GM19351 (cell line): ENCODE results near the gene SLC25A38.
"Not testable (repeated sequence)": the region's sequence is repeated elsewhere in the genome, so short reads cannot be mapped to it uniquely, and the experiment has no call there.

ENCODE experiments used
- ATAC-seq: cut with Tn5 transposase; IDR thresholded peaks from one replicate; pipeline ENCODE4 v1.9.1; 2021; ENCODE audit warnings: mild to moderate bottlenecking, moderate library complexity; ENCODE audit not compliant: unreplicated experiment

Gene SLC25A38

GRCh38 chr3:39383045-39383880, at the start of gene SLC25A38:
Gene SLC25A38 (plus strand): TSS chr3:39383370. CDS start chr3:39383725, 355 bp downstream.
- ATAC-seq, result peak; percentile 73

- ATAC-seq, result no peak
These were observed 49.6 kb upstream of the SLC25A38 start for GRCh38 chr3:39333607-39334006.

DNA sequence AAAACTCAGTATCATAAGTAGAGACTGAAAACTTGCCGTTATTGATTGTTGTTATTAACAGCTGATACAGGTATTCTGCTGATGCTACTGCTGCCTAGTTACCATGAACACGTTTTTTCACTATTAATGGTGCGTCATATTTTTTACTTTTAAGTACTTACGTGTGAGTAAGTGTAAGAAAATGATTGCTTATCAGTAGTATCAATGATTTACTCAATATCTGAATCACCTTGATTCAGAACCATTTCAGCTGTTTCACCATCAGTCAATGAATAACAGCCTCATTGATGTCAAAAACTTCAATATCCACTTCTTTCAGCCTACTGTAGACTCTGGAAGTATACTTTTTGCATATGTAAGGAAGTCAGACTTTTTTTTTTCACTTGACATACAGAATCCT, 49.0 kb upstream of the SLC25A38 start:
- ATAC-seq, result no peak

DNA sequence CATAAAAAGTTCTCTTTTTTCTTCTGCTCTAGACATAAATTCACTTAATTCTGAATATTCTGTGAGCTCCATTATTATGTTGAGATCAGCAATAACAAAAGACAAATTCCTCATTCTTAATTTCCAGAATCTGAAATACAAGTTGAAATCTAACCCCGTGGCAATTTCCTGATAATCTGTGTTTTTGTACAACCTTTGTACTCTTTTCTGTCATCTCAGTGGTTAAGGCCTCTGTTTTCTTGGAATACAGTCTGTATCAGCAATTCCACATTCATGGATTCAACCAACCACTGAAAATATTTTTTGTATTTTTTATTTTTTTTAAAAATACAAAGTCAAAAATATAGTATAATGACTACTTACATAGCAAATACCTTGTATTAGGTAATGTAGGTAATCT, 45.0 kb upstream of the SLC25A38 start:
- ATAC-seq, result no peak

DNA sequence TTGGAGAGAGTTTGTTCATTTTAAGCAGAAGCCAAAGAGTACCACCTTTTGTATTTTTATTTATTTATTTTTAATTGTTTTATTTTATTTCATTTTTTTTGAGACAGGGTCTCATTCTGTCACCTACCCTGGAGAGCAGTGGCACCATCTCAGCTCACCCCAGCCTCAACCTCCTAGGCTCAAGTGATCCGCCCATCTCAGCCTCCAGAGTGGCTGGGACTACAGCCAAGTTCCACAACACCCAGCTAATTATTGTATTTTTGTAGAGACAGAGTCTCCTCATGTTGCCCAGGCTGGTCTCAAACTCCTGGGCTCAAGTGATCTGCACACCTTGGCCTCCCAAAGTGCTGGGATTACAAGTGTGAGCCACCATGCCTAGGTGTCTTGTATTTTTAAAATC, 44.1 kb upstream of the SLC25A38 start:
- ATAC-seq, result no peak

- no peak for ATAC-seq
These were observed 40.0 kb upstream of the SLC25A38 start for GRCh38 chr3:39343076-39343717.

DNA sequence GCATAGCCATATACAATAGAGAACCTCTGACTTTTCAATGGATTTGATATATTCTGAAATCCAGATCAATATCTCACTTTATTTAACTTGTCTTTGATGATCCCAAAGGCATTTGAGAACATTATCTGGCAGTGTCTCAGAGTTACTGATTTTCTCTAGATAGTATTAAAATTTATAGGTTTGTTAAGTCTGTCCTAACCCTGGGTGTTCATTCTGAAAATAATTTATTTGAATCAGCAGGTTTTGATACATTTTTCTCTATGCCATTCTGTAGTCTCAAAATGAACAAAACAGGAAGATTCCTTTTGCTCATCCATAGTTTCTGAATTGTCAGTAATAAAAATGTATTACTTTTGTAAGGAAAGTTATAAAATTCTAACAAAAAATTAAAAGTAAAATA, 39.4 kb upstream of the SLC25A38 start:
- ATAC-seq, result no peak

GRCh38 chr3:39344746-39345344, 38.3 kb upstream of the SLC25A38 start:
- no peak for ATAC-seq

DNA sequence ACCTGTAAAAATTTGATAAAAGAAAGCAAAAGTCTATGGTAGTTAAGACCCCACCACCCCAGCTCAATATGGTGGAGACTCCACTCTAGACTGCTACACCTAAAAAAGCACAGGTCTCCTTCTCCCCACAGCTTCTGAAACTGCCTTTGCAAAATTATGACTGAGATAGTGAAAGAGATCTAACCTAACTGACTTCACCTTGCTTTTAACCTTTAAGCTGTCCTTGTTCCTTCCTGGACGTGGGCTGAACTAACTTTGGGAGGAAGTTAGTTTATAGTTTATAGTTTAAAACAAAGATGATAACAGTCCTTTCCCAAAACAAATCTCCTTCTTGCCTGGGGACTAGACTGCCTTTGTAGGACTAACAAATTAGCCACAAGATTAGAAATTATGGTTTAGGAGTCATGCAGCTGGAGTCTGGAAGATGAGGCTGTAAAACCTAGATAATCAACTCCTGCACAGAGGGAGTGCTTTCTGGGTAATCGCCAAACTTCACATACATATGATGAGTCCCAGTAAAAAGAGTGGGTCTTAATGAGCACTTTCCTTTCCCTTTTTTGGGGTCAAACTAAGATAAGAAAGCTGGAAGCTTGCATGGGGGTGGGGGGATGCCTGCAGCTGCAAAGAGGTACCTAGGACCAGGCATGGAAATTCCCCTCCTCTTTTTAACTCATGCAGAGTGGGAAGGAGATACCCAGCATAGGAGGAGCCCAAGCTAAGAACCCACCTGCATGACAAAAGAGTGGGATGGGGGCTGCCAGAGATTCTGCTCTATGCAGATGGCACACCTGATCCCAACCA, 36.2 kb upstream of the SLC25A38 start:
- peak; percentile 93 for ATAC-seq

- no peak for ATAC-seq
These were observed 35.6 kb upstream of the SLC25A38 start for GRCh38 chr3:39347586-39347876.

DNA sequence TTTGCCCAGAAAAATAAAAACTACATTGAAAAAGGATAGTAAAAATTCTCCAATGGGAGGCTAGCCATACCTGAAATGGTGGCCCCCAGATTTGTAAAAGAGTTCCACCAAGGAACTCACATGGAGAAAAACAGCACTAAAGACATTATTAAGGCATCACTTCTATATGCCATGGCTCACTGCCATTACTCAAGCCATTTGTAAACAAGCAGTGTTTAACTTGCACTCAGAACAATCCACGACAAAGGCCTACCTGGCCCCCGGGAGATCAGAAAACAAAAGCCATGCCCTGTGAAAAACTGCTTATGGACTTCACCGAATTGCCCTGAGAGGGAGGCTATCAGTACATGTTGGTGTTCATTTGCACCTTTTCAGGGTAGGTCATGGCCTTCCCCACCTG, 34.1 kb upstream of the SLC25A38 start:
- no peak for ATAC-seq

GRCh38 chr3:39350714-39351113, 32.5 kb upstream of the SLC25A38 start:
- ATAC-seq, result no peak

- ATAC-seq, result not testable (repeated sequence)
These were observed 32.0 kb upstream of the SLC25A38 start for GRCh38 chr3:39351134-39351533.

DNA sequence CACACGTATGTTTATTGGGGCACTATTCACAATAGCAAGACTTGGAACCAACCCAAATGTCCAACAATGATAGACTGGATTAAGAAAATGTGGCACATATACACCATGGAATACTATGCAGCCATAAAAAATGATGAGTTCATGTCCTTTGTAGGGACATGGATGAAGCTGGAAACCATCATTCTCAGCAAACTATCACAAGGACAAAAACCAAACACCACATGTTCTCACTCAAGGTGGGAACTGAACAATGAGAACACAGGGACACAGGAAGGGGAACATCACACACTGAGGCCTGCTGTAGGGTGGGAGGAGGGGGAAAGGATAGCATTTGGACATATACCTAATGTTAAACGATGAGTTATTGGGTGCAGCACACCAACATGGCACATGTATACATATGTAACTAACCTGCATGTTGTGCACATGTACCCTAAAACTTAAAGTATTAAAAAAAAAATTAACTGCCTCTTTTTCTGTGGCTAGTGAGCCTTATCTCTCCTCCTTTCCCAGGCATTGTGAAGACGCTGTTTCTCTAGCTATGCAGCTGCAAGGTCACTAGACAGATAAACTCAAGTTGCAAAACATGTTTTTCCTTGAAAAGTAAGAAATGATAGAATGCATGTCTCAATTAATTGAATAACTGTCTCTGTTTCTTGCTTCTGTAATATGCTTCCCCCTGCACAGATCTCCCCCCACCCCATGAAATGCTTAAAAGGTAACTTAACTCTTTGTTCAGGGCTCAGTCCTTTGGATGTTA, 29.8 kb upstream of the SLC25A38 start:
- not testable (repeated sequence) for ATAC-seq

DNA sequence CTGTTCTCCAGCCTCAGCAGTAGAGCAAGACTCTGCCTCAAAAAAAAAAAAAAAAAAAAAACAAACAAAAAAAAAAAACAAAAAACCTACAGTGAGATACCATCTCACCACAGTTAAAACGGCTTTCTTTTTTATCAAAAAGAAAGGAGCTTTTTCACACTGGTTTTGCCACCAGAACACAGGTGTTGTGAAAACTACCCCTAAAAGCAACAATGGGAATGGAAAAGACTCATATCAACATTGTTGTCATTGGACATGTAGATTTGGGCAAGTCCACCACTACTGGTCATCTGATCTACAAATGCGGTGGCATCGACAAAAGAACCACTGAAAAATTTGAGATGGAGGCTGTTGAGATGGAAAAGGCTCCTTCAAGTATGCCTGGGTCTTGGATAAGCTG, 24.8 kb upstream of the SLC25A38 start:
- no peak for ATAC-seq

- peak; percentile 60 for ATAC-seq
These were observed 21.8 kb upstream of the SLC25A38 start for GRCh38 chr3:39361252-39361927.

- ATAC-seq, result no peak
These were observed 21.0 kb upstream of the SLC25A38 start for GRCh38 chr3:39362192-39362591.

GRCh38 chr3:39362812-39363211, 20.4 kb upstream of the SLC25A38 start:
- no peak for ATAC-seq

DNA sequence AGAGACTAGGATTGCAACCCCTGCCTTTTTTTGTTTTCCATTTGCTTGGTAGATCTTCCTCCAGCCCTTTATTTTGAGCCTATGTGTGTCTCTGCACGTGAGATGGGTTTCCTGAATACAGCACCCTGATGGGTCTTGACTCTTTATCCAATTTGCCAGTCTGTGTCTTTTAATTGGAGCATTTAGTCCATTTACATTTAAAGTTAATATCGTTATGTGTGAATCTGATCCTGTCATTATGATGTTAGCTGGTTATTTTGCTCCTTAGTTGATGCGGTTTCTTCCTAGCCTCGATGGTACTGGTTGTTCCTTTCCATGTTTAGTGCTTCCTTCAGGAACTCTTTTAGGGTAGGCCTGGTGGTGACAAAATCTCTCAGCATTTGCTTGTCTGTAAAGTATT, 12.7 kb upstream of the SLC25A38 start:
- not testable (repeated sequence) for ATAC-seq

- ATAC-seq, result no peak
These were observed 10.3 kb upstream of the SLC25A38 start for GRCh38 chr3:39372833-39373232.
